Measurements from ENCODE around the gene TRIM67. TPM values are rescaled to one million over a fixed set of nuclear protein-coding genes. Genes with fewer than 3 reads are reported as not detected.

The TRIM67 gene
- total RNA-seq, 1 donor from 2014 or later: not detected

DNA sequence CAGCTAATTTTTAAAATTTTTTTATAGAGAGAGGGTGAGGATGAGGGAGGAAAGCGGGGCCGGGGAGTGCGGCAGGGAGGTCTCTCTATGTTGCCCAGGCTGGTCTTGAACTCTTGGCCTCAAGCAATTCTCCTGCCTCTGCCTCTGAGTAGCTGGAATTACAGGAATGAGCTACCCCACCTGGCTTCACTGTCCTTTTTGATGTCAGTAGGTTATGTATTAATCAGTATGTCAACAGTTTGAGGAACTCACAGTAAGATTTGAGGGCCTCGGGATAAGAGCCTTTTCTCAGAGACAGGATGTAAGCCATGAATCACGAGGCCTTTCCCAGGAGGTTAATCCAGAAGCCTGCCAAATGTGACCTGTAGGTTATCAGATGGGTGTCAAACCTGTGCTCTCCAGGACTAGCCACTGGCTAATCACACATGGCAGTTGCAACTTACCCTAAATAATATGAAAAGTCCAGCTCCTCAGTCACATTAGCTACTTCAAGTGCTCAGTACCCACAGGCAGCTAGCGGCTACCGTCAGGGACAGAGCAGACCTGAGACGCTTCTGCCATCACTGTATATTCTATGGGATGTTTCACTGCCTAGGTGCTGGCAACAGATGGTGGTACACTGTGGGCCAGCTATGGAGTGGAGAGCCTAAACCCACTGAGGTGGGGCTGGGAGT lies 33.1 kb downstream of the TRIM67 start:
- H3K4me3 ChIP-seq (ENCODE audit: low read depth, low read length): no peak overlapping the region
- peak; percentile 49 for DNase-seq (ENCODE audit: low read depth)
- TF ChIP-seq, protein P1, sequence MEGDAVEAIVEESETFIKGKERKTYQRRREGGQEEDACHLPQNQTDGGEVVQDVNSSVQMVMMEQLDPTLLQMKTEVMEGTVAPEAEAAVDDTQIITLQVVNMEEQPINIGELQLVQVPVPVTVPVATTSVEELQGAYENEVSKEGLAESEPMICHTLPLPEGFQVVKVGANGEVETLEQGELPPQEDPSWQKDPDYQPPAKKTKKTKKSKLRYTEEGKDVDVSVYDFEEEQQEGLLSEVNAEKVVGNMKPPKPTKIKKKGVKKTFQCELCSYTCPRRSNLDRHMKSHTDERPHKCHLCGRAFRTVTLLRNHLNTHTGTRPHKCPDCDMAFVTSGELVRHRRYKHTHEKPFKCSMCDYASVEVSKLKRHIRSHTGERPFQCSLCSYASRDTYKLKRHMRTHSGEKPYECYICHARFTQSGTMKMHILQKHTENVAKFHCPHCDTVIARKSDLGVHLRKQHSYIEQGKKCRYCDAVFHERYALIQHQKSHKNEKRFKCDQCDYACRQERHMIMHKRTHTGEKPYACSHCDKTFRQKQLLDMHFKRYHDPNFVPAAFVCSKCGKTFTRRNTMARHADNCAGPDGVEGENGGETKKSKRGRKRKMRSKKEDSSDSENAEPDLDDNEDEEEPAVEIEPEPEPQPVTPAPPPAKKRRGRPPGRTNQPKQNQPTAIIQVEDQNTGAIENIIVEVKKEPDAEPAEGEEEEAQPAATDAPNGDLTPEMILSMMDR (conservative IDR thresholded peaks at IDR 0.05; ENCODE audit: low read depth, low read length): no peak

DNA sequence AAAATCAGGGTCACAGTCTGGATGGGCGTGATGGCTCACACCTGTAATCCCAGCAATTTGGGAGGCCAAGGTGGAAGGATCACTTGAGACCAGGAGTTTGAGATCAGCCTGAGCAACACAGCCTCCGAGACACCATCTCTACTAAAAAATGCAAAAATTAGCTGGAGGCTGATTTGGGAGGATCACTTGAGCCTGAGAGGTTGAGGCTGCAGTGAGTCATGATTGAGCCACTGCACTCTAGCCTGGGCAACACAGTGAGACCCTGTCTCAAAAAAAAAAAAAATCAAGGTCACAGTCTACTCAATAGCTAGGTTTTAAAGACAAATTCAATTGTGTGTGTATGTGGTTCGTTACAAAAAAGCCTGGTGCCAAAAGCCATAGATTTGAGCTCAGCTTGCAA lies 34.4 kb downstream of the TRIM67 start:
- DNase-seq (ENCODE audit: low read depth): no peak
- H3K4me3 ChIP-seq (ENCODE audit: low read depth, low read length): no peak overlapping the region
- TF ChIP-seq, protein P1 (conservative IDR thresholded peaks at IDR 0.05; ENCODE audit: low read depth, low read length): no peak

DNA sequence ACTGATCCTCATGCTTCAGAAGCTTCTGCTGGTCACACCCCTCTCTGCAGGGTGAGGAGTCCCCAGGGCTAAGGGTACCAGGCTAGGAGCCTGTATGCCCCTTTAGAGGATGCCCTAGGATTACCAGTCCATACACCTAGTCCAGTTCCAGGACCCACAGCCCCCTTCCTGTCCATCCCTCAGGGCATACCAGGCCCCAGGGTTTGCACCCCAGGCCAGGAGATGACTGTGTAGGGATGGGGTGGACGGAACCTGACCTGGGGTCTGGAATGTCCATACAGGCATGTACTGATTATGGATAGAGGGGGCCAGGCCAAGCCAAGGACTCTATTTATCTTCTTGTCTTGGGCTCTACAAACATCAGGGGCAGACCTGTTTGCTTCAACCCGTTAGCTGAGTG lies 34.9 kb downstream of the TRIM67 start:
- TF ChIP-seq, protein P1 (conservative IDR thresholded peaks at IDR 0.05; ENCODE audit: low read depth, low read length): no peak
- H3K4me3 ChIP-seq (ENCODE audit: low read depth, low read length): no peak overlapping the region
- DNase-seq (ENCODE audit: low read depth): no peak

DNA sequence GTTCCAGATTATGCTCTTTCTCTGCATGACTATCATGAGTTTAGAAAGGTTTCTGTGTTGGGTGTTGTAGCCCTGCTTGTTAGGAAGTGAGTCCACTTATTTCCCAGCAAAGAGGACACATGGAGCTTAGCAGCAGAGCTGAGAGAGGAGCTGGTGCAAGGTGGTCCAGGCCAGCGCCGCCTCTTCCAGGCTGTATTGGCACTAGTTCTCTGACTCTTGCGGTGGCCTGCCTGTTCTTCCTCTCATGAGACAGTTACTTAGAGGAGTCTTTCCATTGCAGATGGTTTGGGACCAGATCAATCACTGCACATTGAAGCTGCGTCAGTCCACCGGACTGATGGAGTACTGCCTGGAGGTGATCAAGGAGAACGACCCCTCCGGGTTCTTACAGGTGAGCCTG lies 38.0 kb downstream of the TRIM67 start:
- no peak for DNase-seq (ENCODE audit: low read depth)
- no peak overlapping the region for H3K4me3 ChIP-seq (ENCODE audit: low read depth, low read length)
- TF ChIP-seq, protein P1 (conservative IDR thresholded peaks at IDR 0.05; ENCODE audit: low read depth, low read length): no peak

DNA sequence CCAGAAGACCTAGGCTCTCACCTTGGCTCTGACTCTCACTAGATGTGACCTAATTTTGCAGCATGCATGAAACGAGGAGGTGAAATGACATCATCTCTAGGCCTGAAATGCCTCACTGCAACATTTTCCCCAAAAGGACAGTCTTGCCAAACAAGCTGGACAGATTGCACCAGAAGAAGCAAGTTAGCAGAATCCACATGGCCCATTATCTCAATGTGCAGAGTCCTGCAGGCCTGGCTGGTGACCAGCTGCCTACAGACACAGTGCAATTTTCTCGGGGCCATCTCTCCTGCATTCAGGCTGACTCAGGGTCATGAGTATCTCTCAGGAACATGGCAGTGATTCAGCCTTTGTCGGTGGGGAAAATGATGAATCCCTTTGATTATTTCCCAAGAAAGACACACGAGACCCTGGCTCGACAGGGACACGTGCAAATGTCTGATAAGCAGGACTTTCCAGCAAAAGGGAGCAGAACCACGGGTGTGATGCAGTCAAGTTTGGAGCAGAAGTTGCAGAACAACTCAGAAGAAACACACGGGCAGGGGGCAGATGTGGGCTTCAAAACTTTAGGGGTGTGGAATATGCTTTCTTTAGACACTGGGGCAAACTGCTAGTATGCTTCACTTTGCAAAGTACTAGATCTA lies 38.7 kb downstream of the TRIM67 start:
- no peak for DNase-seq (ENCODE audit: low read depth)
- H3K4me3 ChIP-seq (ENCODE audit: low read depth, low read length): no peak overlapping the region
- TF ChIP-seq, protein P1 (conservative IDR thresholded peaks at IDR 0.05; ENCODE audit: low read depth, low read length): no peak

DNA sequence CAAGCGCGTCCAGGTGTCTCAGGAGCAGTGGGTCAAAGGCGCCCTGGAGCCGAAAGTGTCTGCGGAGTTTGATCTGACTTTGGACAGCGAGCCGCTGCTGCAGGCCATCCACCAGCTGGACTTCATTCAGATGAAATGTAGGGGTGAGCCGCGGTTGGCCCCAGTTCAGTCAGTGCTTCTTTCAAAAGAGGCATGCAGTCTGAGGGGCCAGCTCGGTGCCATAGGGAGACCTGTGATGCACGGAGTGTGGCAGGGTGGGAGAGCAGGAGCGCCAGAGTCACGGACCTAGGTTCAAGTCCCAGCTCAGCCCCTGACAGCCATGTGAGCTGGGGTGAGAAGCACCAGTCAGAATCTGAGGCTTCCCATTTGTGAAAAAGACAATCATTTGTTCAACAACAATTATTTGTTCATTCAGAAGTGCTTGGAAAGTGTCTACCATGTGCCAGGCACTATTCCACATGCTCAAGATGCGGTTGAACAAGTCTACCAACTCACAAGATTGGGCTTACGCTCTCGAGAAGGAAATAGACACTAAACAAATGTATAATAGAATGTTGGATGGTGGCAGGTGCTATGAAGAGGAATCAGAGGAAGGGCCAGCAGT lies 39.6 kb downstream of the TRIM67 start:
- DNase-seq (ENCODE audit: low read depth): no peak
- TF ChIP-seq, protein P1 (conservative IDR thresholded peaks at IDR 0.05; ENCODE audit: low read depth, low read length): no peak

More for the DNA sequence above, 39.6 kb downstream of the TRIM67 start:
- H3K4me3 ChIP-seq (ENCODE audit: low read depth, low read length): no peak overlapping the region
